Retinal pigment epithelial cell (primary cell): Measurements from ENCODE around the gene LVRN.

ENCODE experiments used
- DNase-seq: peaks from one replicate; pipeline ENCODE4 v3.0.0-alpha.2; 2010; ENCODE audit warnings: low read depth
- H3K4me3 ChIP-seq: 2 replicates; pipeline ENCODE4 v1.5.1; 2011; ENCODE audit warnings: mild to moderate bottlenecking, low read length, control low read depth, moderate library complexity
- CTCF ChIP-seq: conservative IDR thresholded peaks from 2 replicates; pipeline ENCODE4 v1.5.1; 2011; ENCODE audit warnings: low read depth, low read length, control low read depth, inconsistent platforms

Gene LVRN

GRCh38 chr5:116042375-116042774 is 80.1 kb downstream of the LVRN start:
- H3K4me3 ChIP-seq, result no peak overlapping the region
- TF ChIP-seq CTCF, result no peak
- DNase-seq, result no peak

GRCh38 chr5:116044073-116044472 is 81.8 kb downstream of the LVRN start:
- DNase-seq, result no peak
- H3K4me3 ChIP-seq, result no peak overlapping the region
- TF ChIP-seq CTCF, result no peak

GRCh38 chr5:116045821-116046220 is 83.5 kb downstream of the LVRN start:
- no peak for DNase-seq
- no peak for TF ChIP-seq CTCF
- H3K4me3 ChIP-seq, result no peak overlapping the region

- DNase-seq, result no peak
- no peak for TF ChIP-seq CTCF
- no peak overlapping the region for H3K4me3 ChIP-seq
These were observed 84.0 kb downstream of the LVRN start for GRCh38 chr5:116046261-116046660.

- no peak for TF ChIP-seq CTCF
- DNase-seq, result no peak
- no peak overlapping the region for H3K4me3 ChIP-seq
These were observed 84.5 kb downstream of the LVRN start for GRCh38 chr5:116046823-116047222.

- DNase-seq, result no peak
- no peak overlapping the region for H3K4me3 ChIP-seq
- no peak for TF ChIP-seq CTCF
These were observed 96.2 kb downstream of the LVRN start for GRCh38 chr5:116058346-116058936.

GRCh38 chr5:116062352-116062751 is 100.1 kb downstream of the LVRN start:
- DNase-seq, result no peak
- H3K4me3 ChIP-seq, result no peak overlapping the region
- TF ChIP-seq CTCF, result no peak
